Stomach (tissue), 4 donors: ENCODE measurements around the gene NVL.

Experiments
- EP300 ChIP-seq: sonication (generic); formaldehyde crosslinking; IDR thresholded peaks from one replicate; pipeline ENCODE4 v1.6.1; 2017; ENCODE audit warnings: antibody characterized with exemption
- POLR2A ChIP-seq, 4 donors: fragments of 450-650 bp; IDR thresholded peaks; one replicate each; pipeline ENCODE4 v1.6.1; 2016; ENCODE audit warnings: antibody characterized with exemption in 4 of 4, control low read depth in 2 of 4, mild to moderate bottlenecking in 1 of 4, moderate library complexity in 1 of 4
- POLR2AphosphoS5 ChIP-seq, 3 donors: sonication (generic); formaldehyde crosslinking; IDR thresholded peaks; one replicate each; pipeline ENCODE4 v1.6.1; 2016; ENCODE audit warnings: antibody characterized with exemption in 3 of 3
- TF ChIP-seq, protein P1 (sequence below), 7 experiments: fragments of 450-650 bp in 4 of 7; fragments of 200-600 bp in 3 of 7; sonication (generic) in 3 of 7; IDR thresholded peaks; one replicate each; pipeline ENCODE4 v1.5.1; 2016 to 2019; ENCODE audit warnings: antibody characterized with exemption in 7 of 7, control low read depth in 2 of 7, mild to moderate bottlenecking in 1 of 7

DNA sequence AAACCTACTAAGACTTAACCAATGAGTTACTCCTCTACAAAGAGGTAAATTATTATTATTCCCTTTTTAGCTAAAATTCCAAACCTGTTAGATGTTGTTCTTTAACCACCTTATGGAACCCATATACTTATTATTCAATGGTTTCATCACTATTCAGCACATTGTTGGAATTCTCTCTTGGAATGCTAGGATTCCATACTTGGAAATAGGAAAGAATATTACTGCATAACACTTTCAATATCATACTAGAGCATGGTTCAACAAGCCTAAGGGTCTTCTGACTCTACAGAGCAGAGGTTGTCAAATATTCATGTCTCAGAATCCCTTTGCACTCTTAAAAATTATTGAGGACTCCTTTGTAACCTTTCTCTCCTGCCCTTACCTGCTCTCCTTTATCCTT, 77.5 kb downstream of the NVL start:
- no peak for TF ChIP-seq POLR2A (IDR thresholded peaks at IDR 0.05)
- TF ChIP-seq, protein P1, sequence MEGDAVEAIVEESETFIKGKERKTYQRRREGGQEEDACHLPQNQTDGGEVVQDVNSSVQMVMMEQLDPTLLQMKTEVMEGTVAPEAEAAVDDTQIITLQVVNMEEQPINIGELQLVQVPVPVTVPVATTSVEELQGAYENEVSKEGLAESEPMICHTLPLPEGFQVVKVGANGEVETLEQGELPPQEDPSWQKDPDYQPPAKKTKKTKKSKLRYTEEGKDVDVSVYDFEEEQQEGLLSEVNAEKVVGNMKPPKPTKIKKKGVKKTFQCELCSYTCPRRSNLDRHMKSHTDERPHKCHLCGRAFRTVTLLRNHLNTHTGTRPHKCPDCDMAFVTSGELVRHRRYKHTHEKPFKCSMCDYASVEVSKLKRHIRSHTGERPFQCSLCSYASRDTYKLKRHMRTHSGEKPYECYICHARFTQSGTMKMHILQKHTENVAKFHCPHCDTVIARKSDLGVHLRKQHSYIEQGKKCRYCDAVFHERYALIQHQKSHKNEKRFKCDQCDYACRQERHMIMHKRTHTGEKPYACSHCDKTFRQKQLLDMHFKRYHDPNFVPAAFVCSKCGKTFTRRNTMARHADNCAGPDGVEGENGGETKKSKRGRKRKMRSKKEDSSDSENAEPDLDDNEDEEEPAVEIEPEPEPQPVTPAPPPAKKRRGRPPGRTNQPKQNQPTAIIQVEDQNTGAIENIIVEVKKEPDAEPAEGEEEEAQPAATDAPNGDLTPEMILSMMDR (IDR thresholded peaks at IDR 0.05) = no peak
- no peak for TF ChIP-seq EP300
- TF ChIP-seq POLR2AphosphoS5 (IDR thresholded peaks at IDR 0.05) = no peak
